ENCODE measurements around the gene UMAD1.

DNA sequence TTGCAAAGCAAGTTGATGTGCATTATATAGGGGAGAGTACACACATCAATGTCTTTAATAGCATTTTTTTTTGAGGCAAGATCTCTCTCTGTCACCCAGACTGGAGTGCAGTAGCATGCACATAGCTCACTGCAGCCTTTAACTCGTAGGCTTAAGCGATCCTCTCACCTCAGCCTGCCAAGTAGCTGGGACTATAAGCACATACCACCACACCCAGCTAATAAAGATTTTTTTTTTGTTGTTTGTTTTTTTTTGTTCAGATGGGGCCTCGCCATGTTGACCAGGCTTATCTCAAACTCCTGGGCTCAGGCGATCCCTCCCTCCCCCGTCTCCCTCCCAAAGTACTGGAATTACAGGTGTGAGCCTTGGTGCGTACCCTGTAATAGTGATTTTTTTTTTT is 1.5 kb downstream of the UMAD1 start:
- TF ChIP-seq, protein P1, sequence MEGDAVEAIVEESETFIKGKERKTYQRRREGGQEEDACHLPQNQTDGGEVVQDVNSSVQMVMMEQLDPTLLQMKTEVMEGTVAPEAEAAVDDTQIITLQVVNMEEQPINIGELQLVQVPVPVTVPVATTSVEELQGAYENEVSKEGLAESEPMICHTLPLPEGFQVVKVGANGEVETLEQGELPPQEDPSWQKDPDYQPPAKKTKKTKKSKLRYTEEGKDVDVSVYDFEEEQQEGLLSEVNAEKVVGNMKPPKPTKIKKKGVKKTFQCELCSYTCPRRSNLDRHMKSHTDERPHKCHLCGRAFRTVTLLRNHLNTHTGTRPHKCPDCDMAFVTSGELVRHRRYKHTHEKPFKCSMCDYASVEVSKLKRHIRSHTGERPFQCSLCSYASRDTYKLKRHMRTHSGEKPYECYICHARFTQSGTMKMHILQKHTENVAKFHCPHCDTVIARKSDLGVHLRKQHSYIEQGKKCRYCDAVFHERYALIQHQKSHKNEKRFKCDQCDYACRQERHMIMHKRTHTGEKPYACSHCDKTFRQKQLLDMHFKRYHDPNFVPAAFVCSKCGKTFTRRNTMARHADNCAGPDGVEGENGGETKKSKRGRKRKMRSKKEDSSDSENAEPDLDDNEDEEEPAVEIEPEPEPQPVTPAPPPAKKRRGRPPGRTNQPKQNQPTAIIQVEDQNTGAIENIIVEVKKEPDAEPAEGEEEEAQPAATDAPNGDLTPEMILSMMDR (IDR thresholded peaks at IDR 0.05): no peak
- TF ChIP-seq POLR2A (IDR thresholded peaks at IDR 0.05; ENCODE audit: low read depth): no peak
- no peak for TF ChIP-seq POLR2AphosphoS5 (IDR thresholded peaks at IDR 0.05)
